Stomach (tissue), 9 donors: ENCODE results near the gene DOCK2. TPM values are rescaled to one million over a fixed set of nuclear protein-coding genes. Genes with fewer than 3 reads are reported as not detected.

Source experiments
- DNase-seq, 2 donors: peaks; one replicate each; pipeline versions ENCODE4 v3.0.0 to v3.0.0-alpha.2; 2013 to 2019
- H3K27ac ChIP-seq, 5 donors: fragments of 200-600 bp in 4 of 5; sonication (generic) in 4 of 5; one replicate each; pipeline ENCODE4 v1.5.1; 2013 to 2019; ENCODE audit warnings: mild to moderate bottlenecking in 1 of 5, moderate library complexity in 1 of 5
- H3K27me3 ChIP-seq, 3 donors: fragments of 200-600 bp; sonication (generic); one replicate each; pipeline ENCODE4 v1.5.1; 2017 to 2019; ENCODE audit warnings: mixed run types in 1 of 3
- H3K36me3 ChIP-seq, 4 donors: fragments of 200-600 bp; sonication (generic); 1 replicate in 3 of 4; 2 replicates in 1 of 4; pipeline ENCODE4 v1.5.1; 2016 to 2019
- H3K4me1 ChIP-seq, 4 donors: fragments of 200-600 bp; sonication (generic); one replicate each; pipeline ENCODE4 v1.5.1; 2016 to 2019
- H3K4me3 ChIP-seq, 4 donors: fragments of 200-600 bp; sonication (generic) in 3 of 4; one replicate each; pipeline ENCODE4 v1.5.1; 2016 to 2019; ENCODE audit warnings: mild to moderate bottlenecking in 1 of 4
- H3K9me3 ChIP-seq, 4 donors: fragments of 200-600 bp; sonication (generic); one replicate each; pipeline ENCODE4 v1.5.1; 2016 to 2019
- EP300 ChIP-seq: sonication (generic); formaldehyde crosslinking; IDR thresholded peaks from one replicate; pipeline ENCODE4 v1.6.1; 2017; ENCODE audit warnings: antibody characterized with exemption
- POLR2A ChIP-seq, 4 donors: fragments of 450-650 bp; IDR thresholded peaks; one replicate each; pipeline ENCODE4 v1.6.1; 2016; ENCODE audit warnings: antibody characterized with exemption in 4 of 4, control low read depth in 2 of 4, mild to moderate bottlenecking in 1 of 4, moderate library complexity in 1 of 4
- POLR2AphosphoS5 ChIP-seq, 3 donors: sonication (generic); formaldehyde crosslinking; IDR thresholded peaks; one replicate each; pipeline ENCODE4 v1.6.1; 2016; ENCODE audit warnings: antibody characterized with exemption in 3 of 3
- WGBS, 5 donors: extraction: QIAGEN DNeasy Blood & Tissue Kit in 3 of 5; methylation state at CpG; one replicate each; pipeline versions ENCODE4 v1.1.5 to v1.1.7; 2013 to 2018; 5-methylcytosine and 5-hydroxymethylcytosine counted together
- intact Hi-C: fragments of 100-400 bp; cut with DNase I; formaldehyde crosslinking; loops from one replicate; pipeline ENCODE4 v1.15.1; 2023; ENCODE audit warnings: low total_unique reads
- polyA plus RNA-seq, 3 donors: library from polyadenylated mRNA; stranded (reverse); fragments of 200-250 nt; gene quantifications; one replicate each; pipeline ENCODE4 v1.2.3, GENCODE V29; 2013
- total RNA-seq, 5 donors: library from RNA; depleted of rRNA; stranded (reverse); fragments of >200 nt; gene quantifications; one replicate each; pipeline versions ENCODE4 v1.1.0 to v1.2.3, GENCODE V29; 2014 to 2016
- TF ChIP-seq, protein P1 (sequence below), 7 experiments: fragments of 450-650 bp in 4 of 7; fragments of 200-600 bp in 3 of 7; sonication (generic) in 3 of 7; IDR thresholded peaks; one replicate each; pipeline ENCODE4 v1.5.1; 2016 to 2019; ENCODE audit warnings: antibody characterized with exemption in 7 of 7, control low read depth in 2 of 7, mild to moderate bottlenecking in 1 of 7
- donor health status: healthy with polysubstance abuse.
- donor health status: Bipolar disorder and iron deficiency.
- donor health status: healthy.

The DOCK2 gene
- total and polyA plus RNA-seq, 8 donors, result 2.1 to 50.2 (median 8.5) TPM

DNA sequence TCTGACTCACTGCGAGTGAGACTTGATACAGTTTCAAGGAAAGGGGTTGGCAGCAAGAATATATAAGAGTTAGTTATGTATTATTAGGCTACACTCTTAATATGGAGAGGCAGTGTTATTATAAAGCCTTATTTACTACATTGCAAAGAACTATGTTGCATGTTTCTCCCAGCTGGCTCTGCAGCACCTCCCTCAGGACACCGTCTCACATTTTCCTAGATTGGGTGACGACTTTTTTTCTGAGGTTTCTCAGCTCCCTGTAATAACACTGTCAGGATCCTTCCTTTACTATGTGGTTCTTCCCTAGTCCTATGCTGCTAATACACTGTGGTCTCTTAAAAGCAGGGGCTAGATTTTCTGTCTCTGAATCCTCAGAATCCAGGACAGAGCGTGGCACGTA is 189.5 kb downstream of the DOCK2 start:
- peaks cover 0 to 4% (median 0%) of the 10 kb centered on the region in 4 donors for H3K9me3 ChIP-seq
- intact Hi-C loops, result no loop called here
- no peaks in the 10 kb centered on the region for H3K36me3 ChIP-seq
- no peak overlapping the region for H3K4me3 ChIP-seq
- WGBS, 5 donors, result 61 to 72% (median 69%) methylated on average over 5 of the region's 5 CpGs
- H3K27ac ChIP-seq, result no peak overlapping the region
- H3K4me1 ChIP-seq, result no peaks in the 10 kb centered on the region
- no peaks in the 10 kb centered on the region for H3K27me3 ChIP-seq
- TF ChIP-seq POLR2AphosphoS5 (IDR thresholded peaks at IDR 0.05) (no peak), EP300 (no peak), POLR2A (IDR thresholded peaks at IDR 0.05) (no peak)
- TF ChIP-seq, protein P1, sequence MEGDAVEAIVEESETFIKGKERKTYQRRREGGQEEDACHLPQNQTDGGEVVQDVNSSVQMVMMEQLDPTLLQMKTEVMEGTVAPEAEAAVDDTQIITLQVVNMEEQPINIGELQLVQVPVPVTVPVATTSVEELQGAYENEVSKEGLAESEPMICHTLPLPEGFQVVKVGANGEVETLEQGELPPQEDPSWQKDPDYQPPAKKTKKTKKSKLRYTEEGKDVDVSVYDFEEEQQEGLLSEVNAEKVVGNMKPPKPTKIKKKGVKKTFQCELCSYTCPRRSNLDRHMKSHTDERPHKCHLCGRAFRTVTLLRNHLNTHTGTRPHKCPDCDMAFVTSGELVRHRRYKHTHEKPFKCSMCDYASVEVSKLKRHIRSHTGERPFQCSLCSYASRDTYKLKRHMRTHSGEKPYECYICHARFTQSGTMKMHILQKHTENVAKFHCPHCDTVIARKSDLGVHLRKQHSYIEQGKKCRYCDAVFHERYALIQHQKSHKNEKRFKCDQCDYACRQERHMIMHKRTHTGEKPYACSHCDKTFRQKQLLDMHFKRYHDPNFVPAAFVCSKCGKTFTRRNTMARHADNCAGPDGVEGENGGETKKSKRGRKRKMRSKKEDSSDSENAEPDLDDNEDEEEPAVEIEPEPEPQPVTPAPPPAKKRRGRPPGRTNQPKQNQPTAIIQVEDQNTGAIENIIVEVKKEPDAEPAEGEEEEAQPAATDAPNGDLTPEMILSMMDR (IDR thresholded peaks at IDR 0.05), result no peak
- no peak for DNase-seq

DNA sequence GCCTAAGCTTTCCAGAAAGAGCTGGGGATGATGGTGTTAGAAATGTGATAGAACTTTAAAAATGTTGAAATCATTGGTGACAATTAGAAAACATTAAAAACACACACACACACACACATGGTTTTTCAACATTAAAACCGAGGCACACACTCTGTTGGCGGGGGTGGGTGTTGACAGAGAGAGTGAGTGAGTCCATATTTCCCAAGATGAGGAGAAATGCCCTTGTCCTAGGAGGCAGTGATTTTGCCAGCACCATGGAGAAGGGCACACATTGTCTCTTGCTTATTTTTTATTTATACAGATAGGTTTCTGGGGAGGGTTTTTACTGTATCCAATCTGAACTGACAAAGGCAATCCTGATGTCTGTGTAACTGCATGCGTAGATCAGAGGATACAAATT is 190.7 kb downstream of the DOCK2 start:
- H3K4me3 ChIP-seq, result no peak overlapping the region

DNA sequence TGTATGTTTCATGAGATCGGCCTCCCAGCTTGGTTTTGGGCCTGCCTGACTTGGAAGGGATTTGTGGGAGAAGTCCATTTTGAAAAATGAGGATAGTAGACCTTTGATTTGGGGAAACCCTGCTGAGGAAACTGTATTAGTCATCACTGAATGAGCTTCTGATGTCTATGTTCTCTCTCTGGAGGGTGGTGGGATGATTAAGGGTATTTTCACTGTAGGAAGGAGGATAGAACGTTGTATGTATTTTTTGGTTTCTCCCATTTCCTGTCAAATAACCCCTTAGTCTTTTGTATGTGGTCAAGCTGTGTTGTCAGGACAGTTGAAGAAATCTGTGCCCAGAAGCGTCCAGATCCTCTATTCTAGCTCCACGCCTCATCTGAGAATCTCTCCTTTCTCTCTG is 191.3 kb downstream of the DOCK2 start:
- Histone ChIP-seq H3K36me3 (no peaks in the 10 kb centered on the region), H3K27ac (no peak overlapping the region), H3K4me3 (no peak overlapping the region), H3K9me3 (peaks cover 0 to 1% (median 0%) of the 10 kb centered on the region in 4 donors), H3K27me3 (no peaks in the 10 kb centered on the region), H3K4me1 (no peaks in the 10 kb centered on the region)
- 72 to 84% (median 79%) methylated on average over 4 of the region's 4 CpGs for WGBS, 5 donors
- intact Hi-C loops, result no loop called here
- no peak for TF ChIP-seq POLR2AphosphoS5 (IDR thresholded peaks at IDR 0.05)
- TF ChIP-seq, protein P1 (IDR thresholded peaks at IDR 0.05), result no peak
- TF ChIP-seq POLR2A (IDR thresholded peaks at IDR 0.05), result no peak
- TF ChIP-seq EP300, result no peak
- no peak for DNase-seq

More for the DNA sequence above, 190.7 kb downstream of the DOCK2 start:
- intact Hi-C loops, result no loop called here
- Histone ChIP-seq H3K9me3 (peaks cover 0 to 4% (median 0%) of the 10 kb centered on the region in 4 donors), H3K4me1 (no peaks in the 10 kb centered on the region), H3K36me3 (no peaks in the 10 kb centered on the region), H3K27ac (no peak overlapping the region), H3K27me3 (no peaks in the 10 kb centered on the region)
- no peak for TF ChIP-seq POLR2A (IDR thresholded peaks at IDR 0.05)
- no peak for DNase-seq
- 56 to 83% (median 74%) methylated on average over 3 of the region's 3 CpGs for WGBS, 5 donors

DNA sequence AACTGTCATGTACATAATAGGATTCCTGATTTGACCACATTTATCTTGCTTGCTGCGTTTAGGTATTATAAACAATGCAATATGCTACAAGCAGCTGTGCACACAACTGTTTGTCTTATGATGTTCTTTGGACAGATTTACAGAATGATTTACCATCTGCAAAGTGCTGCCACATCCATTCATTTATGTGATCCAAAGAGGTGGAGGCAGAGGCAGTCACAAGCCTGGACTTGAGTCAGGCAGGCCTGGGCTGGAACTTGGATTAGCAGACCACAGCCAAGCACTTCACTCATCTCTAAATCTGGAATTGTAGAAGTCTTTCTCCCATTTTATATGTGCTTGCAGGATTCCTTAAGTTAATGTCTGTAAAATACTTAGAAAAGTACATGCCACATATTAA is 194.3 kb downstream of the DOCK2 start:
- 38 to 59% (median 56%) methylated on average over 1 of the region's 1 CpG for WGBS, 5 donors
- no peak for DNase-seq
- H3K4me3 ChIP-seq, result no peak overlapping the region
- intact Hi-C loops, result no loop called here
- no peak overlapping the region for H3K27ac ChIP-seq
- no peaks in the 10 kb centered on the region for H3K36me3 ChIP-seq
- no peaks in the 10 kb centered on the region for H3K4me1 ChIP-seq
- H3K9me3 ChIP-seq, result no peaks in the 10 kb centered on the region
- H3K27me3 ChIP-seq, result no peaks in the 10 kb centered on the region
- TF ChIP-seq, protein P1 (IDR thresholded peaks at IDR 0.05), result no peak
- TF ChIP-seq POLR2A (IDR thresholded peaks at IDR 0.05) (no peak), EP300 (no peak), POLR2AphosphoS5 (IDR thresholded peaks at IDR 0.05) (no peak)

DNA sequence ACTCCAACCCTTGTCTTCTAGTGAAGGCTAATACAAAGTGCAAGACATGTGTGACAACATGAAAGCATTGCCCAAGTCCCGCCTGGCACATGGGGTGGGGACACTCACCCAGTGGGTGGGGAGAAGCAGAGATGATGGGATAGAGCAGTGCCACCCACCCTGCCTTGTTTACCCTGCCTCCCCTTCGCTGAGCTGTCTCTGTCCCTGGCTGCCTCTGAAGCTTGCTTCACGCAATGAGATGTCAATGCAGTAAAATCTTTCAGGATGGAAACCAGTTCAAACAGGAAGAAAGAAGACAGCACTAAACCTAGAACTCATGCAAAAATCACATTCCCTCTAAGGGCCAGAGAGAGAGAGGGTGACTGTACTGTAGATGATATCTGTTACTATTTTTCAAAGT is 195.2 kb downstream of the DOCK2 start:
- TF ChIP-seq EP300 (no peak), POLR2A (IDR thresholded peaks at IDR 0.05) (no peak), POLR2AphosphoS5 (IDR thresholded peaks at IDR 0.05) (no peak)
- TF ChIP-seq, protein P1 (IDR thresholded peaks at IDR 0.05), result no peak

More for the DNA sequence above, 195.2 kb downstream of the DOCK2 start:
- H3K4me3 ChIP-seq, result no peak overlapping the region
- H3K27me3 ChIP-seq, result no peaks in the 10 kb centered on the region
- intact Hi-C loops, result no loop called here
- no peaks in the 10 kb centered on the region for H3K36me3 ChIP-seq
- no peaks in the 10 kb centered on the region for H3K4me1 ChIP-seq
- WGBS, 5 donors, result 72 to 88% (median 81%) methylated on average over 3 of the region's 3 CpGs
- H3K27ac ChIP-seq, result no peak overlapping the region
- no peaks in the 10 kb centered on the region for H3K9me3 ChIP-seq
- no peak for DNase-seq
